ENCODE data around the gene PDCL3.

DNA sequence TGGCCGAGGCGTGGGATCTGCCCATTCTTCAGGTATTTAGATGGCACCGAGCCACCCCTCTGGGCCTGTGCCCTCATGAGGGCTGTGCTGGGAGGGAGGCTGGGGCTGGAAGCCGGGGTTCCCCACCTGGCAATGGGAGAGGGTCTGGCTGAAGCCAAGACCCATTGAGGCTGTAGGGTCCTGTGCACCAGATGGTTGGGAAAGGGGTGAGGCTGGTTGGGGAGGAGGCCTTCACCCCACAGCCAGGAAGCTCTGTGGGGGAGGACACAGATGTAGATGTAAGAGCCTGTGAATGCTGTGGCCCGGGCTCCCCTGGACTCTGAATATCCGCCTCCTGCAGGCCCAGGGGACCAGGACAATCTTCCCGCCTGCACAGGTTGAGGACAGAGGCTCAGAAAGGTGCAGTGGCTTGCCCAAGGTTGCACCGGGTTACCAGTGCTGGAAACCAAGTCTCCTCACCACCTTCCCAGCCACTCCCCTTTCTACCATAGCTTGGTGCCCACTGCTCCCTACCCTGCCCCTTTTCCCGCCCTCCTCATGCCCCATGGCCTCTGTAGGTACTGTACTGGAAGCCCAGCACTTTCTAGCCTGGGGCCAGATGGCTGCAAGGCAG, 49.7 kb downstream of the PDCL3 start:
- TF ChIP-seq POLR2A (IDR thresholded peaks at IDR 0.05; ENCODE audit: low read depth, low read length): no peak
- TF ChIP-seq TAF1 (IDR thresholded peaks at IDR 0.05; ENCODE audit: low read depth, low read length): no peak
- TF ChIP-seq POLR2AphosphoS5 (IDR thresholded peaks at IDR 0.05; ENCODE audit: low read depth, low read length): no peak
- TF ChIP-seq PAX5 (IDR thresholded peaks at IDR 0.05; ENCODE audit: insufficient read depth, low read length, severe bottlenecking): no peak

Data from GM12891 (cell line).